ENCODE data around the gene CCDC8. TPM values are rescaled to one million over a fixed set of nuclear protein-coding genes. Genes with fewer than 3 reads are reported as not detected.

CCDC8 gene
- total and polyA plus RNA-seq, 9 of the 15 experiments (the other 6 are each of a cell fraction or from before 2014, with no cell fraction given) = 0.68 to 30.8 (median 15.6) TPM

- TF ChIP-seq, protein P1, sequence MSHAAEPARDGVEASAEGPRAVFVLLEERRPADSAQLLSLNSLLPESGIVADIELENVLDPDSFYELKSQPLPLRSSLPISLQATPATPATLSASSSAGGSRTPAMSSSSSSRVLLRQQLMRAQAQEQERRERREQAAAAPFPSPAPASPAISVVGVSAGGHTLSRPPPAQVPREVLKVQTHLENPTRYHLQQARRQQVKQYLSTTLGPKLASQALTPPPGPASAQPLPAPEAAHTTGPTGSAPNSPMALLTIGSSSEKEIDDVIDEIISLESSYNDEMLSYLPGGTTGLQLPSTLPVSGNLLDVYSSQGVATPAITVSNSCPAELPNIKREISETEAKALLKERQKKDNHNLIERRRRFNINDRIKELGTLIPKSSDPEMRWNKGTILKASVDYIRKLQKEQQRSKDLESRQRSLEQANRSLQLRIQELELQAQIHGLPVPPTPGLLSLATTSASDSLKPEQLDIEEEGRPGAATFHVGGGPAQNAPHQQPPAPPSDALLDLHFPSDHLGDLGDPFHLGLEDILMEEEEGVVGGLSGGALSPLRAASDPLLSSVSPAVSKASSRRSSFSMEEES (CRISPR knock-in tag; IDR thresholded peaks at IDR 0.05) = no peak
- TF ChIP-seq PBX2 (CRISPR knock-in tag; IDR thresholded peaks at IDR 0.05; ENCODE audit: low read depth) = peak; percentile 93
- peak; percentile 98 for TF ChIP-seq PBX2 (tag; conservative IDR thresholded peaks at IDR 0.05; ENCODE audit: low read depth)
- peak; percentile 38; the same call in 1 of the 2 replicates for TF ChIP-seq EGR1 (conservative IDR thresholded peaks at IDR 0.05)
- TF ChIP-seq TRIM28 (IDR thresholded peaks at IDR 0.05) = no peak
- TF ChIP-seq PTRF (tag; IDR thresholded peaks at IDR 0.05) = no peak
- TF ChIP-seq STAG1 (CRISPR knock-in tag; IDR thresholded peaks at IDR 0.05; ENCODE audit: borderline replicate concordance) = no peak
- TF ChIP-seq GTF2B (IDR thresholded peaks at IDR 0.05; ENCODE audit: extremely low read depth, insufficient read length) = no peak
- peak; percentile 86 for TF ChIP-seq L3MBTL2 (IDR thresholded peaks at IDR 0.05)
- TF ChIP-seq EZH2 (IDR thresholded peaks at IDR 0.05; ENCODE audit: borderline replicate concordance, low read depth, low read length) = no peak
- no peak; the same call in 1 of the 2 replicates for TF ChIP-seq XRCC5 (IDR thresholded peaks at IDR 0.05; ENCODE audit: low read depth, low read length)
- TF ChIP-seq ZNF395 (CRISPR knock-in tag; IDR thresholded peaks at IDR 0.05) = no peak
- TF ChIP-seq NCOA2 (IDR thresholded peaks at IDR 0.05; ENCODE audit: partially characterized antibody in 2 of 2) = no peak
- no peak for TF ChIP-seq RFX5 (IDR thresholded peaks at IDR 0.05; ENCODE audit: low read depth, low read length)
- TF ChIP-seq DDX20 (tag; IDR thresholded peaks at IDR 0.05; ENCODE audit: low read depth) = no peak
- peak; percentile 90 for TF ChIP-seq EP400 (IDR thresholded peaks at IDR 0.05)
Measured at GRCh38 chr19:46413262-46414031, at the start of gene CCDC8 (continued).
